HG02852 (cell line): ENCODE results near the gene C10orf71.

Source experiments
- ATAC-seq: cut with Tn5 transposase; IDR thresholded peaks from one replicate; pipeline ENCODE4 v1.9.1; 2021; ENCODE audit warnings: mild to moderate bottlenecking, moderate library complexity; ENCODE audit not compliant: unreplicated experiment

Gene C10orf71

DNA sequence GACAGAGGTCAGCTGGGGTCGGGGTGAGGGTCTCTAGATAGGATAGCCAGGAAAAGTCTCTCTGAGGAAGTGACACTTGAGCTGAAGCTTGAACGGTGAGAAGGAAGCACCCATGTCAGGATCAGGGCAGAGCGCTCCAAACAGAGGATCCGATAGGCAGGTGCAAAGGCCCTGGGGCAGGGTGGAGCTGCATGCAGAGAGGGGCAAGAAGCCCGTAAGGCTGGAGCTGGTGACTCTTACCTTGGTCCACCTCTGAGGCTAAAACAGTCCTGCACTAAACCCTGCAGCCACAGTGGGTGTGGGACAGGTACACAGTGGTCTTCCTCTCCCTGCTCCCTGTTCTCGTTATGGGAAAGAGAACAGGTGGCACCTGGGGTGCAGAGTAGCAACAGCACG, 5.8 kb upstream of the C10orf71 start:
- ATAC-seq = no peak

DNA sequence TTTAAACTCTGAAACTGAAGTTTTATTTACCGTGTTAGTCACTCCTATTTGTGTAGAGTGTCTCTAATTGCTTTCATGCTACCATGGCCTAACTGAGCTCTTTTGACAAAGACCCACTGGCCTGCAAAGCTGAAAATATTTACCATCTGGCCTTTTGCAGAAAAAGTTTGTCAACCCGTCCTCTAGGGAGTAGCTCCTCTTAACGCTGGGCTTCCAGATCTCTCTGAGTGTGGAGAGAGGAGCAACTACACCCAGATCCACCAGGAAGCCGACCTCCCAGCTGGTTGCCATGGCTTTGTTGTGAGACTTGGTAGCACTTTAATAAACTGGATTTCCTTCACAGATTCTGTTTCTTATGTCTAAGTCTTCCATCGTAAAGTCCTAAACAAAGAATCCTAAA, 4.2 kb upstream of the C10orf71 start:
- no peak for ATAC-seq

DNA sequence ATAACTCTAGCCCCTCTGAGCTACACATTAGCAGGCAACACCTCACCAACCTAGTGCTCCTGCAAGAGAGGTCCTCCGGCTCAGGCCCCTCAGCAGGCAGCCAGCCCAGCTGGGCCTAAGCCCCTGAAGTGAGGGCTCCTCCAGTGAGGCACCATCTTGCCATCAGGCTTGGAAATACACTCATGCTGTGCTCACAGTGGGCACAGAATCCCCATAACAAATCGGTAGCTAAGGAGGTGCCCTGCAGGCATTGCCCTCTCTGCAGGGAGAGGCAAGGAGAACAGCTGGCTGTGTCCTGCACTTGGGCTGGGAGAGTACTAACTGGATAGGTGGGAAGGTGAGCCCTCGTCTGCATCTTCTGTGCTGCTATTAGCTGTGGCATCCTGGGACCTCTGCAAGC, 3.7 kb upstream of the C10orf71 start:
- ATAC-seq = no peak

DNA sequence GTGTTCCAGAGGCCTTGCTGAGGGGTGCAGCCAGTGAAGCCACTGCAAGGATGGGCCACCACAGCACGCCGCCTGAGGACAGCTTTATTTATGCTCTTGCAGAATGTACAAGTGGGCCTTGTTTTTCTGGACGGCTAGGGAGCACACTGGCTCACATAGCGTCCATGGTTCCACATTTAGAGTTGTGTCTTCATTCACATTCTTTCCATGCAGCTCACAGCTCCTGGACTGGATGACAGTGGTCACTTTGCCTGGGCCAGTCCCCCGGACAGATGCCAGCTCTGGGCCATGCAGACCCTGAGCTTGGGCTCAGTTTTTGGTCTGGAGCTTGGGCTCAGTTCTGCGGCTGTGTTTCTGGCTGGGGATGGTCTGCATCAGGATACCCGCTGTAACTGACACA, 2.6 kb upstream of the C10orf71 start:
- ATAC-seq = no peak

DNA sequence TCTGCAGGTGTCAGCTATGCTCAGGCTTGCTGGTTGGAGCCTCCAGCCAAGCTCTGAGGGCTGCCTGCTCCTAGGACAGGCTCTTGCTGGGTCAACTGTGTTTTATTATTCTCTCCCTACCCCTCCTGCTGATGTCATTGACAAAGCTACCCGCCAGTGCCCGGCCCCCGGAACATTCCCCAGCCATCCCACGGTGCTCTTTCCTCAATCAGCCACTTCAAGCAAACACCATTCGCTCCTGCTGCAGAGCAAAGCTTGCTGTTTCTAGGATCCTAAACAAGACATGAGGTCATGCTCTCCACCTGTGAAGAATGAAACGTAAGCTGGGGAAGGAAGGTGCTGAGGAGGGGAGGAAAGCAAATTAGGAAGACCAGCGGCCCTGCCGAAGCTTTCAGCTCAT, 2.1 kb upstream of the C10orf71 start:
- ATAC-seq = no peak

DNA sequence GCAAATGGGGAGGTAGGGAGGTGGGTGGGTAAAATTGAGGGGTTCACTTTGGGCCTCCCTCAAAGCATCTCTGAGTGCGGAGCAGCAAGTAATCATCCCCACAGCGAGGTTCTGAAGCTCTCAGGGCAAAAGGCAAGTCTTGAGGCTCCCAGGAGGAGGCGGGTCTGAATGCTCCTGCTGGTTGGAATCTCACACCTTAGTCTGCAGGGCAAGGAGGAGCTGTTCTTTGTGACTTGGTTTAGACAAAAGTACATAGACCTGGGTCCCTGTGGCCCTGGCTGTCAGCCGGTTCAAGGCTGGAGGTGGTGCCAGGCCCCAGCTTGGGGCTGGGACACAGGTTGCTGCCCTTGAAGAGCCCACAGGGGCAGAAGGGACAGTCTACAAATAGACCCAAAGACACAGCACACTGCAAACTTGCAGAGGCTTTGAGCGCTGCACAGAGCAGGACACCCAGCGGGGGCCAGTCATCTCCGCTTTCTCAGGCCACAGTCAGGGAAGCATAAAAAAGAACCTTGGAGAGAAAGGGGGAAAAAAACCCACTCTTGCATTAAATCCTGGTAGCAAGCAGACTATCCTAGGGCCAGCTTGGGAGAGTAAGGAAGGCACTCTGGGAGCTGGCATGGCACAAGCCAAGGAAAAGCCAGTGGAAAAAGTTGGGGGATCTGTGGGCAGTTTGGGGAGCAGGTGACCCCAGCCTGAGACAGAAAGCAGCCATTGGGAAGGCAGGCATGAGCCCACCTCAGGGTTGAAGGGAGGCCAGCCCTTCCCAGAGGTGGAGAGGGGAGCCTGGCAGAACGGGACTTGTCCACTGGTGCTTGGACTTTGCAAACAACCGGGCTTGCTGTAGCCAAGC, 926 bp upstream of the C10orf71 start:
- ATAC-seq = no peak

DNA sequence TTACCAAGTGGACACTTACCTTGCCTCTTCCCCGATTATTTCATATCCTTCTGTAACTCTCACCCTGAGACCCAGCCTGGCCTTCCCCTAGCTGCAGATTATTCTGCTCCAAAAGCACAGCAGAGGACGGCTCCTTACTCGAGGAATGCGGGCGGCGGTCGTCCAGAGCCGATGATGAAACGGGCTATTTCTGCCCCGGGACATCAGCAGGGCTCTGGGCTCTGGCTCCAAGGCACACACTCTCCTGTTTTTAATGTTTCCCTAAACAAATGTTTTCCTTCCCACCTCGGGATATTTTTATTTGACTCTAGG, 343 bp upstream of the C10orf71 start:
- no peak for ATAC-seq

DNA sequence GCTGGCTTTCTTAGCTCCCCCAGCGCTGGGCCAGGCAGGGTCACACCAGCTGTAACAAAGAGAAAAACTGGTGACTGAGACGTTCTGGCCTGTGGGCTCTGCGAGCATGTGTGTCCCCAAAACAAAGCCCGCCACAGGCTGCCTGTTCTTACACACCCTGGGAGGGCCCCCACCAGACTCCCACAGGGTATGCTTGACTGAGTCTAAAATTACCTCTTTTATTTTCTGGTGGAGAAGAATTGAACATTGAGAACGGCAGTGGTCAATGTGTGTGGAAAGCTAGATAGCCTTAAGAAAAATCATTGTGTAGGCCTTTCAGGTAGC, 808 bp downstream of the C10orf71 start:
- no peak for ATAC-seq

DNA sequence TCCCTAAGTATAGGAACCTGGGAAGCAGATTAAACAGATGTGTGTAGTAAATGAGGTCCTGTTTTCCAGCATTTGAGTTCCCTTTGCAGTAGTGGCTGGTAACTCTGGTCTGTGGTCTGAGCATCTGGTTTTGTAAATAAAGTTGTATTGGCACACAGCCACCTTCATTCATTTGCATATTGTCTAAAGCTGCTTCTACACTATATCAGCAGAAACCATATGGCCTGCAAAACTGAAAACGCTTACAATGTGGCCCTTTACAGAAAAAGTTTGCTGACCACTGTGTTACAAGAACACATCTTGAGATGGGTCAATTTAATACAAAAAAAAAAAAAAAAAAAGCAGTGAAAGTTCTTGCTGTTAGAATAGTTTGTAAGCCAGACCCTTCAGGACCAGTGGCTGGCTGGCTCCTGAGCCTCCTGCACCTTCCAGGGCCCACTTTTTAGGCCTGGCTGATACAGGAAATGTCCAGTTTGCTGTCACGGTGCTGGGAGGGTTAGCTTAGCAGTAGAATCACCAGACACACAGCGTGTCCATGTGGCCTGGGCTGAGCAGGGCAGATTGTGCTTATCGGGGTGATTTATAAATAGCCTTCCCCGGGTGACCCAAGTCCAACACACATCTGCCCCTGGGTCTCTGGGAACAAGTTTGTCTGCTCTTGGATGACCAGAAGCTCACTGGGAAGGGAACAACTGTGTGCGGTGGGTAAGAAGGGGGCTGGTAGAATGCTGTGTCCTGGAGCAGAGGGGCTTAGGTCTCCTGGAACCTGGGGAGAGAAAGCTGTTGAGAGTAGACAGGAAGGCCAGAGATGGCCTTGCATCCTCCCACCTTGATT, 1.4 kb downstream of the C10orf71 start:
- no peak for ATAC-seq

DNA sequence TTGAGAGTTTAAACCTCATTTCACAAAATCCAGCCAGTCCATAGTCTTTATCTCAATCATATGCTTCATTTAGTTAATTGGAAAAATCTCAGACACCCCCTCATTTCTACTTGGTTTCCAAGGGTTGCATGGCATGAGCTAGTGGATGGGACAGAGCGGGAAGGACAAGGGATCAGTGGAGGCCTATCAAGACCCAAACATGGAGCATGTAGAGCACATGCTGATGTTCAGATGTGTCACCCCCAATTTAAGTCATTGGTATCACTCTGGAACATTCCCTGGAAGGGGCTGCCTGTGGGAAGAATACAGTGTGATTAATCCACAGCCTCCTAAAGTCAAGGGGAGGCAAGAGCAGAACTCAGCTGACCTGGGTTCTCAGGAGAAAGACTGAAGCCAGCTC, 2.3 kb downstream of the C10orf71 start:
- ATAC-seq = no peak

DNA sequence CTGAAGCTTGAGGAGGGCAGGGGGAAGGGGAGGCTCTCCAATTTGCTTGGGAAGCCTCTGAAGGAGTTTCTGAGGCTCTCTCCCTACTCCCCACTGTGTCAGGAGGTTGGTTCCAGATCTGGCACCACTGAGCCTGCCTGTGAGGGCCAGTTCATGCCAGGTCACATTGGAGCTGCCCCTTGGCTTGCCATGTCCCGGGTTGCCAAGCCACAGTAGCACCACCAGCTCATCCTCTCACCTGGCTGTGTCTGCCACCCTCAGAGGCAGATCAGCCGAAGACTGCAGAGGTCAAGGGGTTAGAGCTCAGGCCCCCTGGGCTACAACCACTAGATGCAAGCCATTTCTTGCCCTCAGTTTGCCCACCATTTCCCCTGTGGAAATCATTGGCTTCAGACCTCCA, 3.1 kb downstream of the C10orf71 start:
- no peak for ATAC-seq

DNA sequence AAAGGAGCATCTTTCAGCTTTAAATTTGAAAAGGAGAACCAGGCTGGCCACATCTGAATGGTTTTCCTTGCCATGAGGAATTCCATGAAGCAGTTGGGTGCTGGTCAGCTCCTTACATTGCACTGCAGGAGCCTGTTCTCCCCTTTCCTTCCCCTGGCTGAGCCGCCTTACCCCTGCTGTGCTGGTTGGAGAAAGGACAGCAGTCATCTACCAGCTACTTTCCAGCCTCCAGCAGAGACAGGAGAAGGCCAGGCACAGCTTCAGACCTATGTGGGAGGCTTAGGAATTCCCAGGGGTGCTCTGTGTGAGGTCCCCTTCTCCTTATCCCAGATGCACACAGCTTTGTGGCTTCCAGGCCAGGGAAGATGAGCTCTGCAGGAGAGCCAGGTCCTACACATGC, 4.7 kb downstream of the C10orf71 start:
- no peak for ATAC-seq

DNA sequence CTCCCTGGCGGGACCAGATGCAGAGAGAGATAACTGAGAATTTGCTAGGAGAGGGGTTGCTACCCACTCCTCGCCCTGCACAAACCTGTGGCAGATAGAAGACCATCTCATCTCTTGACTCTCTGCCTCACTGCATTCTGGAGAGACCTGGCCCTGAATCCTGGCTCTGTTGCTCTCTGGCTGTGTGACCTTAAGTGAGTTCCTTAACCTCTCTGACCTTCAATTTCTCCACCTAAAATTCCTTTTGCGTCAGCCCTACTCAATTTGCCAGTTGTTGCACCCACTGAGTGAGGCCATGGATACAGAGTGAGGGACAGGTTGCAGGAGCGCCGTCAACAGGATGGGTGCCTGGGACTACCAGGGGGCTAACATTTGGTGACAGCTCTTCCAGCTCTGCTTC, 5.2 kb downstream of the C10orf71 start:
- no peak for ATAC-seq

DNA sequence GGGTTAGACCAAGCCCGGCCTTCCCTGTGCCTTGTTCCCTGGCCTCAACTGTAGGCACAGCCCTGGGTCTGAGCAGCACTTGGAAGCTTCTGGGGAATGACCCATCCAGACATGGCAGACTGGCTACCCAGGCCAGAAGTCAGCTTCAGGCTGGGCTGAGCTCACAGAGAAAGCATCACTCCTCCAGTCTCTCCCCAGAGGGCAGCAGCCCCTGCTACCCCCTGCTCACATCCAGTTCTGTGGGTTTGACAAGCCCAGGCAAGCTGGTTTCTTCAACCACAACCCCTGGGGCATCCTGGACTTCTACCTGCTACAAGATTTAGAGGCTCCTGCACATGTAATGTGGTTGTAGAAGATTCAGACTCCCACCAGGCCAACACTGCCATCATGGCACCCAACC, 9.0 kb downstream of the C10orf71 start:
- ATAC-seq = no peak

DNA sequence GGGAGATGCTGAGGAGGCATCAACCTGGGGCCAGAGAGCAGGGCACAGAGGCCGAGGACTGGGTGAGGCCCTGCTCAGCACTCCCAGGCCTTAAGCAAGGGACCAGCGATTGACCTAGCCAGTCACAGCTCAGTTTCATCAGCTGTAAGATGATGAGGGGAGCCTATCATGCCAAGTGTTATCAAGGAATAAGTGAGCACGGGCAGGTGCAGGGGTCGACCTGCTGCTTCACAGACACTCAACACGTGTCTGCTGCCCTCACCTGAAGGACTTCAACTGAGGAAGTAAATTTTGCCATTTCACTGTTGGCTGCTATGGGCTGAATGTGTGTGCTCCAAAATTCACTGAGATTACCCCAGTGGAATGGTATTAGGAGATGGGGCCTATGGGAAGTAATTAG, 9.9 kb downstream of the C10orf71 start:
- no peak for ATAC-seq

DNA sequence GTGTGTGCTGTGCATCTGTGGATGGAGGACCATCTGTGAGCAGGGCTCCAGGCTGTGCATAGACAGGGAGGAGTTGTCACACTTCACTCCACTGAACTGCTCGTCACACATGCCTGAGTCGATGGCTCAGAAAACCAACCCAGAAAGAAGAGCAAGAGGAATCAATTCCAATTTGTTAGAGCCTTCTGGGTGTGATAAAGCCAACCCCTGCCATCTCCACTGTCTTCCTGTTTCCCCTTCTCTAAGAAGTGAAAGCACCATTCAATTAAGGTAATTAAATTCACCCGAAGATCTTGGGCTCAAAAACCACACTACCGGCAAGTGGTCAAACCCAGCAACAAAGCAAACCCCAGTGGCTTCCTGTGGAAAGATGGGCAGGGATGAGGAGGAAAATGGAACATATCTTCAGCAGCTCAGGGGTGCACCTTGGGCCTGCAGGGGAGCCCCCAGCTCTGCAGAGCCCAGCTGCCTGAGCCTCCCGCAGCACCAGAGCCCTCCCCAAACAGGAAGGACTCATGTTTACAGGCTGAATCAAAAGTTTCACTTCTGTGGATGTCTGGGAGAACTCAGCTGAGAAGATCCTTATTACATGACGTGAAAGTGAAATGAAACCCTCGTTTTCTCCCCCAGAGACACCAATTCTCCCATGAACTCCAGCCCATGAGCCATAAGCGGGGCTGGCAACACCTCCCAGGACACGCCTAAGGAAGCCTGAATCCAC, 10.9 kb downstream of the C10orf71 start:
- ATAC-seq = no peak

DNA sequence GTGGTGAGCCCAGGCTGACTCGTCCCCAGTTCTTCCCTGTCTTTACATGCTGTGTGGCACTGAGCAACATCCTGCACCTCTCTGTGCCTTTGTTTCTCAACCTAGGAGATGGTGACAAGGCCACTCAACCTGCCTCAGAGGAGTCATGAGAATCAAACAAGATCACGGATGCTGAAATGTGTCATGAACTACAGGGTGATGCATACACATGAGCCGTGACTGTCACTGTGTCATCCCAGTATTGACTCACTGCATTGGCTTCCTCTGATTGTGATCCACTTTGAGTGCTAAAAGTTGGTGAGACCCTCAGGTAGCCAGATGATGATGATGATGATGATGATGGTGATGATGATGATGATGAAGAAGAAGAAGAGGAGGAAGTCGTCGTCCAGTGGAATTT, 11.5 kb downstream of the C10orf71 start:
- ATAC-seq = no peak

DNA sequence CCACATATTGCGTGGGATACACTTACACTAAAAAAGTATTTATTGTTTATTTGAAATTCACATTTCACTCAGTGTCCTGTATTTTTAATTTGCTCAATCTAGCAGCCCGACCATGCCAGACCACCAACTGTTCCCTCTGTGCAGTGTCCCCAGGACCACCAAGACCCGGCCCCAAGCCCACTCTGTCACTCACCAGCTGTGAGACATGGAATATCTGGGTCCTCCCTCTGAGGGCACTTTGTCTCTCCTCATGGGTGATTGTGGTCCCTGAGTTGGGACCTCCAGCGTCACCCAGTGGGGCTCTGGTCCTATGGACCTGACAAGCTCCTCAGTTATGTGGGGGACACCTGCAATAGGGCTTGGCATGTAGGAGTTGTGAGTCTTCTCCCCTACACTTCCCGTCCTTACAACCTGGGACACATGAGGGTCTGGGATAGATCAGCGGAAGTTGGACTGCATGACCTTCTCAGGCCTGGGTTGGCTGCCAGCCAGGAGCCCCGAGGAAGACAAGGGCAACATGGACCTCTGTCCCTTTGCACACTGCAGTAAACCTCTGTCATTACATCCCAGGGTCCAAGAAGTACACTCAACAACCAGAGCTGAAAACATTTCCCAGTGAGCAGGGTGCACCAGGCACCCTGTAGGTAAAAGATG, 12.1 kb downstream of the C10orf71 start:
- ATAC-seq = no peak

DNA sequence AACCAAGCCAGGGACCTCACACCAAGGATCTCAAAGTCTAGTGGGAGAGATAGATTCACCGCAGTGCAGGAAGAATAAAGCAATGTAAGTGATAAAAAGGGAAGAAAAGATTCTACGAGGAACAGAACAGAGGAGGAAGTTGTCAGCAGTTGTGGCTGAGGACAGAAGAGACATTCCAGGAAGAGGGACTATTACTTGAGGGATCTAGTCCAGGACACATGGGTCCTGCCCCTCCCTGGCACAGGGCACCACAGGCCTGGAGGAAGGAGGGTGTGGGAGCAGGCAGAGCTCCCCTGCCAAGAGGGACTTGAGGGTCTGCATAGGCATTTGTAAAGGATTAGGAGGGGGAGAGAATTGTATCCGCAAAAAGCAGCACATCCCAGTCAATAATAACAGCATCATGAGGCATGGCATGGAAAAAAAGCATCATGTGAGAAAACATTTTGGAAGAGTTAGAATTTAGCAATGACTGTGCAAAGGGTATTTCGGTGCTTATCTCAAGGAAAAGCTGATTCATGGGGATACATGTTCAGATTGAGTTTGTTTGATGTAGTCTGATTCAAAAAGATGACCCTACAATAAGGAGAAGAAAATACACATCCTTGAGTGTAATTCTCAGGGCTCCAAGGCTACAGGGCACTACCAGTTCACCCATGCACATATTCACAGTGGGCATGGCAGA, 12.7 kb downstream of the C10orf71 start:
- no peak for ATAC-seq

DNA sequence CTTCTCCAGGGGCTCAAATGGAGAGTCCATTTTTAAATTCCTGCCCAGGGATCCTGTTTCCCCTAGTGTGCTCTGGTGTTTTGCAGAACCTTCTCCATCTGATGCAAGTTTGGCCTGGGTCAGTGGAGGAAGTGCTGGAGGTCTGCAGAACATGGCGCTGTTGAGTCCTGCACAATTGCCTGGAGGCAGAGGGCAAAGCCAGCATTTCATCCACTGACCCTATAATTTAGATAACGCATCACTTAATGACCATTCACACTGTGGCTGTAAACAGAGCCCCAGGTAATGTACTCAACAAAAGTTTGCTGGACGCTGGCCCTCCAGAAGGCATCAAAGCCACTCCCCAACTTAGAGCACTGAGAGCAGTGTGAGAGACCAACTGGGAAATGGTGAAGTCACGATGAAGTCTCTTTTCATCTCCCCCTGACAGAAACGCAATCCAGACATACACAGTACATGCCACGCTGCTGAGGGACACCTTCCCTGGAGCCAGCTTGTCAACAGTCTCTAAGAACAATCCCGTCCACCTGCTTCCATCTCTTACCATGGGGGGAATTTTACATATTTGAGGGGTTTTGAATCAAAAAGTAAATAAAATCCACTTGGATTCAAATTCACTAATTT, 13.4 kb downstream of the C10orf71 start:
- no peak for ATAC-seq
